Caki2 (cell line): Measurements from ENCODE around the gene COL4A1. TPM values are rescaled to one million over a fixed set of nuclear protein-coding genes. Genes with fewer than 3 reads are reported as not detected.

Experiments
- DNase-seq: peaks from one replicate; pipeline ENCODE4 v3.0.0-alpha.2; 2015; ENCODE audit warnings: low read depth
- in situ Hi-C: cut with HindIII; loops from 2 replicates; pipeline ENCODE4 v1.10.0; 2016; ENCODE audit warnings: low sequenced_read_pairs, low pct_unique_long_range_greater_than_20kb, mixed read lengths
- total RNA-seq: library from RNA; depleted of rRNA; stranded (reverse); fragments of >200 nt; shearing (Covaris generic); gene quantifications from 2 replicates; pipeline ENCODE4 v1.2.3, GENCODE V29; 2014; ENCODE audit warnings: low replicate concordance; rRNA removed

COL4A1 gene
- total RNA-seq, 1 experiment from 2014 or later = 454 TPM

- in situ Hi-C loops = no loop called here
- no peak for DNase-seq
These were observed 197.7 kb downstream of the COL4A1 start for GRCh38 chr13:110109140-110109783.

GRCh38 chr13:110108348-110109139, 198.4 kb downstream of the COL4A1 start:
- peak; percentile 82 for DNase-seq
- in situ Hi-C loops = no loop called here

GRCh38 chr13:110107568-110108347, 199.2 kb downstream of the COL4A1 start:
- in situ Hi-C loops = no loop called here
- no peak for DNase-seq

GRCh38 chr13:110106726-110107125, 200.2 kb downstream of the COL4A1 start:
- no peak for DNase-seq
- in situ Hi-C loops = no loop called here

GRCh38 chr13:110105136-110105535, 201.8 kb downstream of the COL4A1 start:
- in situ Hi-C loops = no loop called here
- DNase-seq = no peak

GRCh38 chr13:110103534-110103933, 203.4 kb downstream of the COL4A1 start:
- in situ Hi-C loops = no loop called here
- no peak for DNase-seq

GRCh38 chr13:110103026-110103425, 203.9 kb downstream of the COL4A1 start:
- in situ Hi-C loops = no loop called here
- DNase-seq = no peak

- in situ Hi-C loops = no loop called here
- no peak for DNase-seq
These were observed 204.9 kb downstream of the COL4A1 start for GRCh38 chr13:110102053-110102452.

GRCh38 chr13:110099922-110100321, 207.0 kb downstream of the COL4A1 start:
- no peak for DNase-seq
- in situ Hi-C loops = no loop called here

Other genes with a start within 250 kb of the COL4A1 start
- 370 and 412 TPM in 2 replicates for gene COL4A2, start 127 bp upstream of the COL4A1 start, total RNA-seq